K562 (cell line): ENCODE data around the gene NECTIN2. TPM values are rescaled to one million over a fixed set of nuclear protein-coding genes. Genes with fewer than 3 reads are reported as not detected.

Source experiments
- ARID1B ChIP-seq: fragments of 450-650 bp; IDR thresholded peaks from 2 replicates; pipeline ENCODE4 v1.6.1; 2016; ENCODE audit warnings: antibody characterized with exemption, mild to moderate bottlenecking, inconsistent platforms
- CEBPG ChIP-seq, 3 experiments: fragments of 200-800 bp in 1 of 3; sonication (Bioruptor generic) in 1 of 3; sonication (generic) in 1 of 3; formaldehyde crosslinking in 1 of 3; IDR thresholded peaks in 2 of 3; conservative IDR thresholded peaks in 1 of 3; 2 replicates each; pipeline versions ENCODE4 v1.6.1 to v1.8.0; 2016 to 2022; ENCODE audit warnings: missing compliant biosample characterization in 2 of 3, missing genetic modification characterization in 2 of 3, mild to moderate bottlenecking in 1 of 3, missing genetic modification reagents in 1 of 3
- ELK3 ChIP-seq: fragments of 450-650 bp; formaldehyde crosslinking; IDR thresholded peaks from 2 replicates; pipeline ENCODE4 v1.4.0; 2020; ENCODE audit warnings: mild to moderate bottlenecking
- JUNB ChIP-seq: fragments of 450-650 bp; formaldehyde crosslinking; conservative IDR thresholded peaks from 2 replicates; pipeline ENCODE4 v1.4.0; 2020; ENCODE audit warnings: mild to moderate bottlenecking
- MTA1 ChIP-seq: fragments of 450-650 bp; IDR thresholded peaks from 2 replicates; pipeline ENCODE4 v1.6.1; 2017; ENCODE audit warnings: borderline replicate concordance
- NCOA2 ChIP-seq, 2 experiments: fragments of 450-650 bp; IDR thresholded peaks; 2 replicates each; pipeline ENCODE4 v1.6.1; 2018; ENCODE audit warnings: mild to moderate bottlenecking in 2 of 2, moderate library complexity in 1 of 2; ENCODE audit not compliant: partially characterized antibody in 2 of 2
- POLR2A ChIP-seq: fragments of 450-650 bp; conservative IDR thresholded peaks from 2 replicates; pipeline ENCODE4 v1.6.1; 2016
- RB1 ChIP-seq: fragments of 450-650 bp; IDR thresholded peaks from 2 replicates; pipeline ENCODE4 v1.6.1; 2017; ENCODE audit warnings: low read depth, mild to moderate bottlenecking
- RNF2 ChIP-seq: sonication (generic); IDR thresholded peaks from 2 replicates; pipeline ENCODE4 v1.6.1; 2016
- SIX5 ChIP-seq, 2 experiments: IDR thresholded peaks; 2 replicates each; pipeline ENCODE4 v1.6.1; 2011; ENCODE audit warnings: low read length in 2 of 2, borderline replicate concordance in 1 of 2, low read depth in 1 of 2, mild to moderate bottlenecking in 1 of 2, moderate library complexity in 1 of 2; ENCODE audit not compliant: insufficient read depth in 1 of 2
- TCF7 ChIP-seq: sonication (generic); IDR thresholded peaks from 2 replicates; pipeline ENCODE4 v1.6.1; 2016; ENCODE audit warnings: antibody characterized with exemption, borderline replicate concordance
- TFE3 ChIP-seq: fragments of 450-650 bp; formaldehyde crosslinking; IDR thresholded peaks from 2 replicates; pipeline ENCODE4 v1.4.0; 2020; ENCODE audit warnings: mild to moderate bottlenecking, mixed read lengths
- TOE1 ChIP-seq, 2 experiments: fragments of 450-650 bp in 1 of 2; sonication (generic) in 1 of 2; formaldehyde crosslinking in 1 of 2; IDR thresholded peaks; 2 replicates each; pipeline versions ENCODE4 v1.7.1 to v1.8.0; 2016 to 2022; ENCODE audit warnings: borderline replicate concordance in 2 of 2, mild to moderate bottlenecking in 2 of 2, antibody characterized with exemption in 1 of 2, inconsistent platforms in 1 of 2, low read depth in 1 of 2, missing genetic modification reagents in 1 of 2, moderate library complexity in 1 of 2
- ZBED1 ChIP-seq: IDR thresholded peaks from 2 replicates; pipeline ENCODE4 v1.6.1; 2014
- ZNF175 ChIP-seq: fragments of 200-800 bp; sonication (Bioruptor generic); IDR thresholded peaks from 2 replicates; pipeline ENCODE4 v1.6.1; 2016; ENCODE audit warnings: low read depth, mild to moderate bottlenecking, missing genetic modification characterization, missing compliant biosample characterization
- ZNF3 ChIP-seq: fragments of 250-450 bp; sonication (Bioruptor Pico); IDR thresholded peaks from 2 replicates; pipeline ENCODE4 v1.5.0; 2021; ENCODE audit warnings: mild to moderate bottlenecking, moderate library complexity
- ZNF436 ChIP-seq: fragments of 250-450, 450-650 bp; sonication (Bioruptor Pico); formaldehyde crosslinking; IDR thresholded peaks from 2 replicates; pipeline ENCODE4 v1.7.0; 2020; ENCODE audit warnings: mild to moderate bottlenecking
- polyA plus RNA-seq, 8 experiments: library from polyadenylated mRNA; depleted of rRNA in 4 of 8; stranded (reverse) in 5 of 8; unstranded in 3 of 8; fragments of >200 nt; fragmentation: Nextera tagmentation in 2 of 8; fragmentation: Illumina TruSeq in 1 of 8; extraction: Ambion mirVana in 2 of 8; extraction: Trizol in 1 of 8; gene quantifications; 2 replicates each; pipeline versions ENCODE4 v1.2.1 to v1.2.3, GENCODE V29; 2011 to 2014; ENCODE audit warnings: inconsistent platforms in 1 of 8, missing spikeins in 1 of 8
- total RNA-seq, 7 experiments: library from RNA; depleted of rRNA in 6 of 7; stranded (reverse); fragments of >200 nt in 6 of 7; fragmentation: Illumina TruSeq in 2 of 7; extraction: Trizol in 2 of 7; gene quantifications; 2 replicates each; pipeline versions ENCODE4 v1.2.1 to v1.2.3, GENCODE V29; 2011 to 2021; ENCODE audit warnings: low replicate concordance in 1 of 7
- TF ChIP-seq, protein P1 (sequence below), 2 experiments: IDR thresholded peaks; 2 replicates each; pipeline ENCODE4 v1.6.1; 2011; ENCODE audit warnings: borderline replicate concordance in 1 of 2, control low read depth in 1 of 2, low read depth in 1 of 2, low read length in 1 of 2, mild to moderate bottlenecking in 1 of 2, mixed read lengths in 1 of 2, moderate library complexity in 1 of 2; ENCODE audit not compliant: insufficient read depth in 1 of 2, insufficient read length in 1 of 2, poor library complexity in 1 of 2, severe bottlenecking in 1 of 2; ENCODE audit errors: extremely low read depth in 1 of 2
- TF ChIP-seq, protein P2 (sequence below): fragments of 450-650 bp; conservative IDR thresholded peaks from 2 replicates; pipeline ENCODE4 v1.6.1; 2016; ENCODE audit warnings: missing genetic modification characterization, low read depth, mild to moderate bottlenecking, missing compliant biosample characterization, moderate library complexity
- TF ChIP-seq, protein P3 (sequence below): sonication (generic); formaldehyde crosslinking; IDR thresholded peaks from 2 replicates; pipeline ENCODE4 v1.8.0; 2022; ENCODE audit warnings: missing genetic modification reagents, mild to moderate bottlenecking, moderate library complexity, borderline replicate concordance
- TF ChIP-seq, protein P4 (sequence below): fragments of 250-450 bp; sonication (Bioruptor Pico); IDR thresholded peaks from 2 replicates; pipeline ENCODE4 v1.8.0; 2021; ENCODE audit warnings: moderate library complexity, mild to moderate bottlenecking, inconsistent platforms

The NECTIN2 gene
- total and polyA plus RNA-seq, 9 of the 15 experiments (the other 6 are each of a cell fraction or from before 2014, with no cell fraction given), result 3.9 to 94.9 (median 34.9) TPM

GRCh38 chr19:44890366-44891015 is 44.4 kb downstream of the NECTIN2 start (continued):
- no peak for TF ChIP-seq CEBPG (CRISPR knock-in tag; IDR thresholded peaks at IDR 0.05)
- no peak; a peak in 1 of 4 replicates for TF ChIP-seq CEBPG (tag; conservative IDR thresholded peaks at IDR 0.05 in 1 of 2, IDR thresholded peaks at IDR 0.05 in 1 of 2)
- TF ChIP-seq ZNF175 (CRISPR knock-in tag), result peak; percentile 36; the same call in 1 of the 2 replicates
- no peak for TF ChIP-seq NCOA2 (IDR thresholded peaks at IDR 0.05; ENCODE audit: partially characterized antibody in 2 of 2)
- no peak for TF ChIP-seq JUNB (CRISPR knock-in tag)
- TF ChIP-seq TOE1 (IDR thresholded peaks at IDR 0.05; ENCODE audit: borderline replicate concordance), result peak; percentile 6; the same call in 1 of the 2 replicates
- TF ChIP-seq TOE1 (CRISPR knock-in tag; IDR thresholded peaks at IDR 0.05; ENCODE audit: borderline replicate concordance, low read depth), result no peak
- TF ChIP-seq, protein P1, sequence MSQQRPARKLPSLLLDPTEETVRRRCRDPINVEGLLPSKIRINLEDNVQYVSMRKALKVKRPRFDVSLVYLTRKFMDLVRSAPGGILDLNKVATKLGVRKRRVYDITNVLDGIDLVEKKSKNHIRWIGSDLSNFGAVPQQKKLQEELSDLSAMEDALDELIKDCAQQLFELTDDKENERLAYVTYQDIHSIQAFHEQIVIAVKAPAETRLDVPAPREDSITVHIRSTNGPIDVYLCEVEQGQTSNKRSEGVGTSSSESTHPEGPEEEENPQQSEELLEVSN (IDR thresholded peaks at IDR 0.05; ENCODE audit: borderline replicate concordance in 1 of 2, extremely low read depth in 1 of 2, insufficient read depth in 1 of 2, insufficient read length in 1 of 2, low read depth in 1 of 2, low read length in 1 of 2, poor library complexity in 1 of 2, severe bottlenecking in 1 of 2), result peak; percentile 11 to 52
- no peak for TF ChIP-seq TCF7
- TF ChIP-seq RNF2, result peak; percentile 17; the same call in 1 of the 2 replicates
- TF ChIP-seq, protein P2, sequence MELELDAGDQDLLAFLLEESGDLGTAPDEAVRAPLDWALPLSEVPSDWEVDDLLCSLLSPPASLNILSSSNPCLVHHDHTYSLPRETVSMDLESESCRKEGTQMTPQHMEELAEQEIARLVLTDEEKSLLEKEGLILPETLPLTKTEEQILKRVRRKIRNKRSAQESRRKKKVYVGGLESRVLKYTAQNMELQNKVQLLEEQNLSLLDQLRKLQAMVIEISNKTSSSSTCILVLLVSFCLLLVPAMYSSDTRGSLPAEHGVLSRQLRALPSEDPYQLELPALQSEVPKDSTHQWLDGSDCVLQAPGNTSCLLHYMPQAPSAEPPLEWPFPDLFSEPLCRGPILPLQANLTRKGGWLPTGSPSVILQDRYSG (tag), result no peak
- peak; percentile 98 for TF ChIP-seq POLR2A
- no peak for TF ChIP-seq TFE3 (CRISPR knock-in tag)
- TF ChIP-seq ZNF3 (CRISPR knock-in tag), result no peak
- no peak for TF ChIP-seq ELK3 (CRISPR knock-in tag)
- TF ChIP-seq SIX5 (IDR thresholded peaks at IDR 0.05; ENCODE audit: borderline replicate concordance in 1 of 2, insufficient read depth in 1 of 2, low read depth in 1 of 2, low read length in 2 of 2), result peak; percentile 21 to 28; a peak in 3 of 4 replicates
- TF ChIP-seq, protein P3, sequence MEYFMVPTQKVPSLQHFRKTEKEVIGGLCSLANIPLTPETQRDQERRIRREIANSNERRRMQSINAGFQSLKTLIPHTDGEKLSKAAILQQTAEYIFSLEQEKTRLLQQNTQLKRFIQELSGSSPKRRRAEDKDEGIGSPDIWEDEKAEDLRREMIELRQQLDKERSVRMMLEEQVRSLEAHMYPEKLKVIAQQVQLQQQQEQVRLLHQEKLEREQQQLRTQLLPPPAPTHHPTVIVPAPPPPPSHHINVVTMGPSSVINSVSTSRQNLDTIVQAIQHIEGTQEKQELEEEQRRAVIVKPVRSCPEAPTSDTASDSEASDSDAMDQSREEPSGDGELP (CRISPR knock-in tag), result peak; percentile 68
- 0 out of 2 replicates have a peak, but pooled peaks have one; percentile 23 for TF ChIP-seq ZBED1
- peak; percentile 4 for TF ChIP-seq ARID1B
- TF ChIP-seq ZNF436 (CRISPR knock-in tag), result no peak
- peak; percentile 31; the same call in 1 of the 2 replicates for TF ChIP-seq RB1
- TF ChIP-seq MTA1, result no peak
- TF ChIP-seq, protein P4, sequence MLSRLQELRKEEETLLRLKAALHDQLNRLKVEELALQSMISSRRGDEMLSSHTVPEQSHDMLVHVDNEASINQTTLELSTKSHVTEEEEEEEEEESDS (CRISPR knock-in tag), result no peak
